Thyroid gland (tissue), 4 donors: ENCODE data around the gene KDM4B.

Experiments used
- POLR2A ChIP-seq, 2 donors: fragments of 450-650 bp; IDR thresholded peaks; one replicate each; pipeline ENCODE4 v1.6.1; 2017; ENCODE audit warnings: antibody characterized with exemption in 2 of 2, mild to moderate bottlenecking in 2 of 2, moderate library complexity in 1 of 2
- TF ChIP-seq, protein P1 (sequence below), 6 experiments: fragments of 200-600 bp in 3 of 6; fragments of 450-650 bp in 3 of 6; sonication (generic) in 3 of 6; IDR thresholded peaks; one replicate each; pipeline ENCODE4 v1.5.1; 2016 to 2019; ENCODE audit warnings: antibody characterized with exemption in 6 of 6, mild to moderate bottlenecking in 2 of 6, inconsistent platforms in 1 of 6, moderate library complexity in 1 of 6

DNA sequence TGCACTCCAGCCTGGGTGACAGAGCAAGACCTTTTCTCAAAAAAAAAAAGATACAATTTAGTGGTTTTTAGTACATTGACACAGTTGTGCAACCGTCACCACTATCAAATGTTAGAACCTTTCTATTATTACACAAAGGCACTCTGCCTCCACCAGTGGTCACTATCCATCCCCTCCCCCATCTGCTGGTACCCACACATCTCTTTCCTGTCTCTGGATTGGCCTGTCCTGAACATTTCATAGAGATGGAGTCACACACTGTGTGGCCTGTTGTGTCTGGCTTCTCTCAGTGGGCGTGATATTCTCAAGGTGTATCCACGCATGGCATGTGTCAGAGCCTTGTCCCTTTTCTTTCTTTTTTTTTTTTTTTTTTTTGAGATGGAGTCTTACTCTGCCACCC is 11.2 kb downstream of the KDM4B start:
- TF ChIP-seq, protein P1, sequence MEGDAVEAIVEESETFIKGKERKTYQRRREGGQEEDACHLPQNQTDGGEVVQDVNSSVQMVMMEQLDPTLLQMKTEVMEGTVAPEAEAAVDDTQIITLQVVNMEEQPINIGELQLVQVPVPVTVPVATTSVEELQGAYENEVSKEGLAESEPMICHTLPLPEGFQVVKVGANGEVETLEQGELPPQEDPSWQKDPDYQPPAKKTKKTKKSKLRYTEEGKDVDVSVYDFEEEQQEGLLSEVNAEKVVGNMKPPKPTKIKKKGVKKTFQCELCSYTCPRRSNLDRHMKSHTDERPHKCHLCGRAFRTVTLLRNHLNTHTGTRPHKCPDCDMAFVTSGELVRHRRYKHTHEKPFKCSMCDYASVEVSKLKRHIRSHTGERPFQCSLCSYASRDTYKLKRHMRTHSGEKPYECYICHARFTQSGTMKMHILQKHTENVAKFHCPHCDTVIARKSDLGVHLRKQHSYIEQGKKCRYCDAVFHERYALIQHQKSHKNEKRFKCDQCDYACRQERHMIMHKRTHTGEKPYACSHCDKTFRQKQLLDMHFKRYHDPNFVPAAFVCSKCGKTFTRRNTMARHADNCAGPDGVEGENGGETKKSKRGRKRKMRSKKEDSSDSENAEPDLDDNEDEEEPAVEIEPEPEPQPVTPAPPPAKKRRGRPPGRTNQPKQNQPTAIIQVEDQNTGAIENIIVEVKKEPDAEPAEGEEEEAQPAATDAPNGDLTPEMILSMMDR (IDR thresholded peaks at IDR 0.05), result no peak
- no peak for TF ChIP-seq POLR2A (IDR thresholded peaks at IDR 0.05)
